ENCODE data around the gene TES.

TES gene

GRCh38 chr7:116219834-116220233 lies 9.5 kb downstream of the TES start:
- no peak for DNase-seq (ENCODE audit: low read depth, low spot score)

- DNase-seq (ENCODE audit: low read depth, low spot score), result no peak
Measured at GRCh38 chr7:116222501-116222900, 12.2 kb downstream of the TES start.

GRCh38 chr7:116223588-116223987 lies 13.2 kb downstream of the TES start:
- no peak for DNase-seq (ENCODE audit: low read depth, low spot score)

- DNase-seq (ENCODE audit: low read depth, low spot score), result no peak
Measured at GRCh38 chr7:116224492-116225098, 14.3 kb downstream of the TES start.

GRCh38 chr7:116225860-116226259 lies 15.5 kb downstream of the TES start:
- DNase-seq (ENCODE audit: low read depth, low spot score), result no peak

GRCh38 chr7:116226664-116227063 lies 16.3 kb downstream of the TES start:
- no peak for DNase-seq (ENCODE audit: low read depth, low spot score)

- DNase-seq (ENCODE audit: low read depth, low spot score), result peak; percentile 75
Measured at GRCh38 chr7:116227678-116228239, 17.4 kb downstream of the TES start.

GRCh38 chr7:116228241-116228640 lies 17.9 kb downstream of the TES start:
- DNase-seq (ENCODE audit: low read depth, low spot score), result no peak

- no peak for DNase-seq (ENCODE audit: low read depth, low spot score)
Measured at GRCh38 chr7:116229366-116229765, 19.0 kb downstream of the TES start.

- no peak for DNase-seq (ENCODE audit: low read depth, low spot score)
Measured at GRCh38 chr7:116230191-116231005, 20.1 kb downstream of the TES start.

GRCh38 chr7:116231543-116231942 lies 21.2 kb downstream of the TES start:
- DNase-seq (ENCODE audit: low read depth, low spot score), result no peak

GRCh38 chr7:116231949-116232348 lies 21.6 kb downstream of the TES start:
- DNase-seq (ENCODE audit: low read depth, low spot score), result no peak

GRCh38 chr7:116232350-116232749 lies 22.0 kb downstream of the TES start:
- no peak for DNase-seq (ENCODE audit: low read depth, low spot score)

GRCh38 chr7:116232920-116233319 lies 22.6 kb downstream of the TES start:
- no peak for DNase-seq (ENCODE audit: low read depth, low spot score)

- DNase-seq (ENCODE audit: low read depth, low spot score), result no peak
Measured at GRCh38 chr7:116234517-116235200, 24.3 kb downstream of the TES start.

GRCh38 chr7:116235380-116235779 lies 25.0 kb downstream of the TES start:
- DNase-seq (ENCODE audit: low read depth, low spot score), result no peak

- no peak for DNase-seq (ENCODE audit: low read depth, low spot score)
Measured at GRCh38 chr7:116236020-116236630, 25.8 kb downstream of the TES start.

- DNase-seq (ENCODE audit: low read depth, low spot score), result no peak
Measured at GRCh38 chr7:116239020-116239419, 28.7 kb downstream of the TES start.

GRCh38 chr7:116239434-116239833 lies 29.1 kb downstream of the TES start:
- no peak for DNase-seq (ENCODE audit: low read depth, low spot score)

- no peak for DNase-seq (ENCODE audit: low read depth, low spot score)
Measured at GRCh38 chr7:116240024-116240668, 29.8 kb downstream of the TES start.

- no peak for DNase-seq (ENCODE audit: low read depth, low spot score)
Measured at GRCh38 chr7:116241291-116241690, 31.0 kb downstream of the TES start.
